Stimulated activated CD4-positive, alpha-beta T cell treated with anti-CD3 and anti-CD28 coated beads, Interleukin-12 subunit alpha, Interleukin-12 subunit beta, amount 100 ng/mL, for 4 hours (primary cell): Measurements from ENCODE around the gene LCMT2.

ENCODE experiments used
- DNase-seq: peaks from one replicate; pipeline ENCODE4 v3.0.0-alpha.2; 2020

LCMT2 gene

GRCh38 chr15:43275740-43276562 lies 54.4 kb downstream of the LCMT2 start:
- DNase-seq = no peak

- DNase-seq = no peak
Observed at GRCh38 chr15:43274136-43274535, 56.2 kb downstream of the LCMT2 start.
